ENCODE measurements around the gene AOC3.
"Not testable (repeated sequence)": the region's sequence is repeated elsewhere in the genome, so short reads cannot be mapped to it uniquely, and the experiment has no call there.

DNA sequence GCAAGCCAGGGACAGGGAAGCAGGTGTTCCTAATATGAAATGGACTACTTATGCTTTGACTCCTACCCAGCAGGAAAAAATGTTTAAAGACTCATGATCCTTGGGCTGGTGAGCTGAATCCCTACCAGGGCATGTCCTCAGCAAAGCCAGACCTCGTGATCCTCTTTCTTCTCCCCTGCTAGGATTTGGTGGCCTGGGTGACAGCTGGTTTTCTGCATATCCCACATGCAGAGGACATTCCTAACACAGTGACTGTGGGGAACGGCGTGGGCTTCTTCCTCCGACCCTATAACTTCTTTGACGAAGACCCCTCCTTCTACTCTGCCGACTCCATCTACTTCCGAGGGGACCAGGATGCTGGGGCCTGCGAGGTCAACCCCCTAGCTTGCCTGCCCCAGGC is 5.1 kb downstream of the AOC3 start:
- TF ChIP-seq CTCF, POLR2A (IDR thresholded peaks at IDR 0.05): not testable (repeated sequence)
